ENCODE results near the gene KCNIP4. TPM values are rescaled to one million over a fixed set of nuclear protein-coding genes. Genes with fewer than 3 reads are reported as not detected.

KCNIP4 gene
- total RNA-seq, 4 donors from 2014 or later: 0.19 to 0.50 (median 0.34) TPM; not detected in 1

DNA sequence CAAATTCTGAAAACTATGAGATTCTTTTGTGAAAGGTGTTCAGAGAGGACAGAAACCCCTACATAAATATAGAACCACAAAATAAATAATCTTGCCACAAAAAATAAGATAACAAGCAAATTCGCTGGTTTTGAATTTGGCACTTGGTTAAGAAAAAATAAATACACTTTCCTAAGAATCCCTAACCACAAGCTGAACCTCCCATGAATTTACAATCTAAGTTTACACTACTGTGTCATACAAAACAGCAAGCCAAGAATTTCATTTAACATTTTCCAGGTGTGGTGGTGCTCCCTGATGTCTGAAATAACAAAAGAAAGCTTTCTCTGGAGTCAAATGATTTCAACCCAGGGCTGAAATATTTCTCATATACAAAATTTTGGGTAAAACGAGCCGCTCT lies 121.0 kb downstream of the KCNIP4 start:
- H3K36me3 ChIP-seq: no peaks in the 10 kb centered on the region
- TF ChIP-seq POLR2AphosphoS5 (IDR thresholded peaks at IDR 0.05): no peak
- TF ChIP-seq POLR2A (IDR thresholded peaks at IDR 0.05; ENCODE audit: low read depth): no peak
- no peak for TF ChIP-seq EP300 (IDR thresholded peaks at IDR 0.05)
- TF ChIP-seq, protein P1, sequence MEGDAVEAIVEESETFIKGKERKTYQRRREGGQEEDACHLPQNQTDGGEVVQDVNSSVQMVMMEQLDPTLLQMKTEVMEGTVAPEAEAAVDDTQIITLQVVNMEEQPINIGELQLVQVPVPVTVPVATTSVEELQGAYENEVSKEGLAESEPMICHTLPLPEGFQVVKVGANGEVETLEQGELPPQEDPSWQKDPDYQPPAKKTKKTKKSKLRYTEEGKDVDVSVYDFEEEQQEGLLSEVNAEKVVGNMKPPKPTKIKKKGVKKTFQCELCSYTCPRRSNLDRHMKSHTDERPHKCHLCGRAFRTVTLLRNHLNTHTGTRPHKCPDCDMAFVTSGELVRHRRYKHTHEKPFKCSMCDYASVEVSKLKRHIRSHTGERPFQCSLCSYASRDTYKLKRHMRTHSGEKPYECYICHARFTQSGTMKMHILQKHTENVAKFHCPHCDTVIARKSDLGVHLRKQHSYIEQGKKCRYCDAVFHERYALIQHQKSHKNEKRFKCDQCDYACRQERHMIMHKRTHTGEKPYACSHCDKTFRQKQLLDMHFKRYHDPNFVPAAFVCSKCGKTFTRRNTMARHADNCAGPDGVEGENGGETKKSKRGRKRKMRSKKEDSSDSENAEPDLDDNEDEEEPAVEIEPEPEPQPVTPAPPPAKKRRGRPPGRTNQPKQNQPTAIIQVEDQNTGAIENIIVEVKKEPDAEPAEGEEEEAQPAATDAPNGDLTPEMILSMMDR (IDR thresholded peaks at IDR 0.05): no peak
- no peak overlapping the region for H3K4me3 ChIP-seq
- H3K27ac ChIP-seq (replicated peaks in 1 of 4): no peak overlapping the region
- intact Hi-C loops (cut with DNase I): no loop called here
- WGBS: 26% methylated on average over 3 of the region's 3 CpGs
- peaks cover 0 to 4% (median 2%) of the 10 kb centered on the region in 4 donors for H3K9me3 ChIP-seq
- H3K4me1 ChIP-seq: no peaks in the 10 kb centered on the region
- DNase-seq (ENCODE audit: extremely low spot score): no peak
- H3K27me3 ChIP-seq: no peaks in the 10 kb centered on the region

DNA sequence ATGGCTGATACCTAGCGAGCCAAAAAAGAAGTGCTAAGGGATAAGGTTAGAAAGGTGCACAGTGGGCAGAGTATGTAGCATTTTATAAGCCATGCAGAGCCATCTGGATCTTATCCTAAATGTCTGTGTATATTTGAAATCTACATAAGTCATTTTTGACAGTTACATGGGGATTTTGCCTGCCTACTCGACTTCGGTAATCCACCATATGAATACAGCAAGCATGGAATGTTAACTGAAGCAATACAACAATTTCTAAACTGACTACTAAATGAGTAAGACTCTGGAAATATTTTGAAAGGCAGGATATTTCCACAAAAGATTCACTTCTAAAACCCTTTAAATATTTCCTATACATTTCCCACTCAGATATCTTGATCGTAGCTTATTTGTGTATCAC lies 122.5 kb downstream of the KCNIP4 start:
- Histone ChIP-seq H3K27ac (replicated peaks in 1 of 4) (no peak overlapping the region), H3K9me3 (no peaks in the 10 kb centered on the region), H3K27me3 (no peaks in the 10 kb centered on the region), H3K4me3 (no peak overlapping the region), H3K4me1 (no peaks in the 10 kb centered on the region), H3K36me3 (no peaks in the 10 kb centered on the region)
- intact Hi-C loops (cut with DNase I): no loop called here
- TF ChIP-seq POLR2A (IDR thresholded peaks at IDR 0.05; ENCODE audit: low read depth): no peak
- TF ChIP-seq, protein P1 (IDR thresholded peaks at IDR 0.05): no peak
- no peak for TF ChIP-seq POLR2AphosphoS5 (IDR thresholded peaks at IDR 0.05)
- TF ChIP-seq EP300 (IDR thresholded peaks at IDR 0.05): no peak
- DNase-seq (ENCODE audit: extremely low spot score): no peak
- 77% methylated on average over 4 of the region's 4 CpGs for WGBS

DNA sequence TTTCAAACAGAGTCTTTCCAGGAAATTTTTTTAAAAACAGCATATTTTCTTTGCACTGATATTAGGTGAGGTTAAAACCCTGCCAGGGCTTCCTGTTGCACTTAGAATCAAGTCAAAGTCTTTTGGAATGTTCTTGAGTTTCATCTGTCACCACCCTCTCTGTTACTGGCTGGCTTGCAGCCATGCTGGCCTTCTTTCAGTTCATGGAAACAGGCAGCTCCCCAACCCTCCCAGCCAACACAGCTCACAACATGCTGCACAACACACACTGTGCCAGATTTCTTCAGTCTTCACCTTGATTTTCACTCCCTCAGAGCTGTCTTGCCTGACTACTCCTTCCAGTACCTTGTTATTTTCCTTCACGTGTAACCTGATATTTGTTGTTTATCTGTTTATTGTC lies 129.5 kb downstream of the KCNIP4 start:
- Histone ChIP-seq H3K27me3 (no peaks in the 10 kb centered on the region), H3K9me3 (peaks cover 0 to 12% (median 3%) of the 10 kb centered on the region in 4 donors), H3K4me1 (peaks cover 0 to 6% (median 3%) of the 10 kb centered on the region in 4 donors), H3K27ac (replicated peaks in 1 of 4) (no peak overlapping the region), H3K36me3 (no peaks in the 10 kb centered on the region), H3K4me3 (no peak overlapping the region)
- TF ChIP-seq, protein P1 (IDR thresholded peaks at IDR 0.05): no peak
- TF ChIP-seq POLR2A (IDR thresholded peaks at IDR 0.05; ENCODE audit: low read depth) (no peak), EP300 (IDR thresholded peaks at IDR 0.05) (no peak), POLR2AphosphoS5 (IDR thresholded peaks at IDR 0.05) (no peak)
- intact Hi-C loops (cut with DNase I): no loop called here
- no peak for DNase-seq (ENCODE audit: extremely low spot score)
- 33% methylated on average over 1 of the region's 1 CpG for WGBS

DNA sequence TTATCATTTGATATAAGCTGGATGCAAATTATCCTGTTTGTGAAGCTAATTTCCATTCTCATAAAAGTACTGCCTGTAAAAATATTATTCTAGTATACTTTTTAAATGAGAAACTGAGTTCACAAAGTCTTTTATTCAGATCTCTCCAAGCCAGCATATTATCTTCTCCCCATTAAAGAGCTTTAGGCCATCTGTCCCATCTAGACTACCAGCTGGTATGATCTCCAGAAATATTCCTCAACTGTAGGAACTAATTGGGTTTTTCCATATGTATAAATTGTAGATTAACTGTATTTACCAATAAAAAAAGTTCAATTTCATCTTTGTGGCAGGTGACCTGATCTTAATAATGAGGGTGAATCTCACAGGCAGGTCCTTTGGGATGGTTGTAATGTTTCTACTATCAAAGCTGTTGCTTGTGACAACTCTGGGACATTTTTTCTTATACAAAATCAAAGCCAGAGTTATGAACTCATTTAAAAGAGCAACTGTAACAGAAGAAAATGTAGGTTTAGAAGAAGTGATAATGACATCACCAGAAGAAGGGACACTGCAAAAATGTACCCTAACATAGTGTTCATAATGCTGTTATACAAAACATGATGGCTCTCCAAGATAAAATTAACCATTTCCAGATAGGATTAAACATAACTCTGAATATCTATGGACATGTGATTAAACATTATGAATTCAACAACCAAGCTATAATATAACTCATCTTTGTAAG lies 132.8 kb downstream of the KCNIP4 start:
- no peaks in the 10 kb centered on the region for H3K36me3 ChIP-seq
- intact Hi-C loops (cut with DNase I): no loop called here
- peaks cover 0 to 12% (median 3%) of the 10 kb centered on the region in 4 donors for H3K9me3 ChIP-seq
- no peak overlapping the region for H3K4me3 ChIP-seq
- H3K4me1 ChIP-seq: peaks cover 0 to 6% (median 3%) of the 10 kb centered on the region in 4 donors
- H3K27me3 ChIP-seq: no peaks in the 10 kb centered on the region
- H3K27ac ChIP-seq (replicated peaks in 1 of 4): no peak overlapping the region
- no peak for DNase-seq (ENCODE audit: extremely low spot score)
- no peak for TF ChIP-seq POLR2AphosphoS5 (IDR thresholded peaks at IDR 0.05)
- TF ChIP-seq, protein P1 (IDR thresholded peaks at IDR 0.05): no peak
- TF ChIP-seq EP300 (IDR thresholded peaks at IDR 0.05): no peak

DNA sequence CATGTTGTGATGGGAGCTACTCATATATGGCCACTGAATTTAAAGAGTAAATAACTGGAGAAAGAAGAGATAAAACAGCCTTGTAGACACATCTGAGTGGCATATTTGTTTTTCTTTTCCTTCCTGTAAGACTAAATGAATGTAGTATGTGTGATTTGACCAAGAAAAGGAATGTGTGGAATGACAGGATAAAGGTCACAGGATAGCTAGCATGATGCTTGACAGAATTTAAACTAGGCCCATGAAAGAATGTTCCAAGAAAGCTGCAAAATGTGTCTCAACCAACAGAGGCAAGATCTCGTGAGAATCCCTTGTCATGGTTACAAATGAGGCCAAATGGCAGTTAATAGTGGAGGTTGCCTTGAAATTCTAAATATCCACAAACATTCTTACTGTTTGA lies 137.0 kb downstream of the KCNIP4 start:
- intact Hi-C loops (cut with DNase I): no loop called here
- no peak for DNase-seq (ENCODE audit: extremely low spot score)
- WGBS: 50% methylated on average over 1 of the region's 1 CpG

More for the DNA sequence above, 137.0 kb downstream of the KCNIP4 start:
- no peak for TF ChIP-seq POLR2A (IDR thresholded peaks at IDR 0.05; ENCODE audit: low read depth)
- TF ChIP-seq EP300 (IDR thresholded peaks at IDR 0.05): no peak
- TF ChIP-seq, protein P1 (IDR thresholded peaks at IDR 0.05): no peak
- no peak for TF ChIP-seq POLR2AphosphoS5 (IDR thresholded peaks at IDR 0.05)
- Histone ChIP-seq H3K4me3 (no peak overlapping the region), H3K9me3 (no peaks in the 10 kb centered on the region), H3K27me3 (no peaks in the 10 kb centered on the region), H3K36me3 (no peaks in the 10 kb centered on the region), H3K4me1 (no peaks in the 10 kb centered on the region), H3K27ac (replicated peaks in 1 of 4) (no peak overlapping the region)

All from esophagus muscularis mucosa (tissue), 4 donors.